ENCODE data around the gene UBR3. TPM values are rescaled to one million over a fixed set of nuclear protein-coding genes. Genes with fewer than 3 reads are reported as not detected.

Gene UBR3
- total and polyA plus RNA-seq, 2 of the 4 experiments (the other 2 are of a cell fraction) = 10.0 to 33.9 TPM

GRCh38 chr2:169797601-169798000 is 29.7 kb upstream of the UBR3 start:
- H3K18ac ChIP-seq (ENCODE audit: low read depth, low read length) = no peak overlapping the region
- no peak overlapping the region for H3K4me3 ChIP-seq (ENCODE audit: insufficient read depth, low read depth, low read length)
- H3K4me1 ChIP-seq (ENCODE audit: control insufficient read depth, insufficient read depth, low read length) = 0 out of 2 replicates have a peak, but pooled peaks cover 1% of the 10 kb centered on the region
- WGBS, 2 experiments (ENCODE audit: extremely low coverage in 2 of 2, insufficient read length in 1 of 2) = no CpG with 5 or more reads among the region's 5 CpGs
- peak overlapping the region in 1 of 2 experiments; percentile 96; a peak in 2 of 4 replicates for H4K8ac ChIP-seq (ENCODE audit: low read depth in 2 of 2, low read length in 2 of 2)
- H3K79me1 ChIP-seq (ENCODE audit: low read depth in 1 of 2, low read length in 2 of 2) = peaks cover 2 to 10% of the 10 kb centered on the region in 2 experiments; a peak in 1 of 4 replicates
- no peaks in the 10 kb centered on the region for H4K20me1 ChIP-seq (ENCODE audit: insufficient read depth, low read length)
- no peak overlapping the region for H3K4me2 ChIP-seq (ENCODE audit: low read depth, low read length)
- H2AK9ac ChIP-seq (replicated peaks; ENCODE audit: low read depth, low read length, poor library complexity) = no peak overlapping the region
- no peak overlapping the region for H2BK15ac ChIP-seq (ENCODE audit: low read depth, low read length)
- H3K14ac ChIP-seq (replicated peaks; ENCODE audit: low read depth, low read length) = no peak overlapping the region
- no peak overlapping the region for H2BK20ac ChIP-seq (ENCODE audit: low read depth, low read length)
- ChIA-PET POLR2A (ENCODE audit: unreplicated experiment) (no interaction called here), CTCF (no interaction called here)
- no peak overlapping the region for H3K23ac ChIP-seq (ENCODE audit: low read depth, low read length)
- H2AFZ ChIP-seq (replicated peaks; ENCODE audit: low read length, poor library complexity) = peak overlapping the region; percentile 34
- no peaks in the 10 kb centered on the region for H3K9me1 ChIP-seq (ENCODE audit: insufficient read depth, low read length)
- H3K56ac ChIP-seq (ENCODE audit: extremely low read depth, insufficient read depth, low read length) = no peak overlapping the region
- H2AK5ac ChIP-seq (ENCODE audit: low read depth, low read length) = no peak overlapping the region
- peaks cover 4% of the 10 kb centered on the region for H3K36me3 ChIP-seq (ENCODE audit: control insufficient read depth, insufficient read depth, low read length)
- in situ Hi-C loops (cut with MboI; ENCODE audit: low sequenced_read_pairs) = no loop called here
- intact Hi-C loops (cut with micrococcal nuclease) = loop anchor here (10.0 kb wide), 1 partner anchor 223 kb away; the partner anchor contains the start of gene FASTKD1
- no peaks in the 10 kb centered on the region for H3K9me3 ChIP-seq (ENCODE audit: control insufficient read depth, insufficient read depth, low read length)
- dilution Hi-C loops (cut with HindIII; ENCODE audit: low sequenced_read_pairs, unreplicated experiment) = no loop called here
- no peak overlapping the region for H2BK120ac ChIP-seq (ENCODE audit: low read depth, low read length)
- DNase-seq = no peak
- ATAC-seq (ENCODE audit: low read depth) = no peak
- H2BK5ac ChIP-seq (ENCODE audit: low read depth, low read length, poor library complexity, severe bottlenecking) = no peak overlapping the region
- no peak overlapping the region for H3K9ac ChIP-seq (ENCODE audit: low read depth, low read length)
- no peaks in the 10 kb centered on the region for H3K27me3 ChIP-seq (ENCODE audit: control insufficient read depth, insufficient read depth, low read length)
- H4K5ac ChIP-seq (ENCODE audit: low read depth, low read length) = no peak overlapping the region
- no peak overlapping the region for H3K4ac ChIP-seq (ENCODE audit: low read depth, low read length)
- no peak overlapping the region for H3K27ac ChIP-seq (ENCODE audit: insufficient read depth, low read length)
- no peak overlapping the region for H4K91ac ChIP-seq (ENCODE audit: insufficient read depth, low read depth, low read length)
- BruUV-seq (replicated peaks) = no TSS peak
- TF ChIP-seq SMC3 (IDR thresholded peaks at IDR 0.05; ENCODE audit: low read depth, low read length) = no peak
- TF ChIP-seq BHLHE40 (IDR thresholded peaks at IDR 0.05; ENCODE audit: low read depth, low read length) = no peak
- TF ChIP-seq FOS (IDR thresholded peaks at IDR 0.05; ENCODE audit: low read depth, low read length) = no peak
- TF ChIP-seq MXI1 (IDR thresholded peaks at IDR 0.05; ENCODE audit: borderline replicate concordance, low read depth, low read length) = no peak
- no peak for TF ChIP-seq CTCF (conservative IDR thresholded peaks at IDR 0.05; ENCODE audit: low read depth, low read length)
- TF ChIP-seq NFE2L2 (IDR thresholded peaks at IDR 0.05; ENCODE audit: low read depth, low read length) = no peak
- no peak for TF ChIP-seq RAD21 (IDR thresholded peaks at IDR 0.05; ENCODE audit: low read length)
